Measurements from ENCODE around the gene NDUFB10. TPM values are rescaled to one million over a fixed set of nuclear protein-coding genes. Genes with fewer than 3 reads are reported as not detected.

NDUFB10 gene
- total RNA-seq, 2 experiments from 2014 or later: 126 to 129 TPM

GRCh38 chr16:1974157-1975070, 15.1 kb downstream of the NDUFB10 start:
- Mint-ChIP-seq H3K27me3 (no peaks in the 10 kb centered on the region), H3K4me1 (ENCODE audit: low read depth) (peaks cover 21% of the 10 kb centered on the region), H3K27ac (no peak overlapping the region), H3K4me3 (no peak overlapping the region), H3K36me3 (ENCODE audit: low read depth) (peaks cover 45% of the 10 kb centered on the region), H3K9me3 (no peaks in the 10 kb centered on the region)
- intact Hi-C loops (cut with micrococcal nuclease): no loop called here
- POLR2A ChIA-PET: interaction anchor here (0.9 to 29.2 kb wide), 6 partner anchors 8 to 16 kb away, joined by 3 to 505 read pairs (median 6); partner anchors contain the start of genes NDUFB10, RNF151, RPS2 and TBL3
- no peak for TF ChIP-seq CTCF (IDR thresholded peaks at IDR 0.05)
- ATAC-seq (no peak), DNase-seq (no peak)
- CTCF ChIA-PET: interaction anchor here (2.0 kb wide), 1 partner anchor 30 kb away, joined by 4 read pairs; no protein-coding TSS in a partner anchor

GRCh38 chr16:1975432-1976215, 16.3 kb downstream of the NDUFB10 start:
- DNase-seq: no peak
- Mint-ChIP-seq H3K27me3 (peaks cover 5% of the 10 kb centered on the region), H3K4me1 (ENCODE audit: low read depth) (peaks cover 21% of the 10 kb centered on the region), H3K27ac (no peak overlapping the region), H3K36me3 (ENCODE audit: low read depth) (peaks cover 46% of the 10 kb centered on the region), H3K4me3 (no peak overlapping the region), H3K9me3 (no peaks in the 10 kb centered on the region)
- ATAC-seq: no peak
- ChIA-PET POLR2A (interaction anchor here (0.8 to 29.2 kb wide), 5 partner anchors 9 to 179 kb away, joined by 3 to 505 read pairs (median 4); partner anchors contain the start of genes GFER, NDUFB10, RNF151 and RPS2), CTCF (no interaction called here)
- TF ChIP-seq CTCF (IDR thresholded peaks at IDR 0.05): no peak
- intact Hi-C loops (cut with micrococcal nuclease): no loop called here

GRCh38 chr16:1976216-1976520, 16.8 kb downstream of the NDUFB10 start:
- ChIA-PET POLR2A (interaction anchor here (0.8 to 29.2 kb wide), 5 partner anchors 8 to 179 kb away, joined by 3 to 505 read pairs (median 4); partner anchors contain the start of genes GFER, NDUFB10, RNF151 and RPS2), CTCF (no interaction called here)
- intact Hi-C loops (cut with micrococcal nuclease): no loop called here
- ATAC-seq: no peak
- DNase-seq: no peak
- peaks cover 20% of the 10 kb centered on the region for H3K4me1 Mint-ChIP-seq (ENCODE audit: low read depth)
- no peak overlapping the region for H3K4me3 Mint-ChIP-seq
- TF ChIP-seq CTCF (IDR thresholded peaks at IDR 0.05): no peak
- peaks cover 46% of the 10 kb centered on the region for H3K36me3 Mint-ChIP-seq (ENCODE audit: low read depth)
- H3K9me3 Mint-ChIP-seq: no peaks in the 10 kb centered on the region
- peaks cover 10% of the 10 kb centered on the region for H3K27me3 Mint-ChIP-seq
- H3K27ac Mint-ChIP-seq: no peak overlapping the region

GRCh38 chr16:1976951-1977874, 17.9 kb downstream of the NDUFB10 start:
- Mint-ChIP-seq H3K4me1 (ENCODE audit: low read depth) (peaks cover 20% of the 10 kb centered on the region), H3K9me3 (no peaks in the 10 kb centered on the region), H3K36me3 (ENCODE audit: low read depth) (peaks cover 39% of the 10 kb centered on the region), H3K4me3 (no peak overlapping the region), H3K27me3 (peaks cover 19% of the 10 kb centered on the region), H3K27ac (no peak overlapping the region)
- POLR2A ChIA-PET: interaction anchor here (1.1 to 29.2 kb wide), 3 partner anchors 10 to 19 kb away, joined by 3 to 505 read pairs (median 20); partner anchors contain the start of genes NDUFB10, RNF151, RPS2 and TBL3
- ATAC-seq (no peak), DNase-seq (no peak)
- intact Hi-C loops (cut with micrococcal nuclease): no loop called here
- TF ChIP-seq CTCF (IDR thresholded peaks at IDR 0.05): no peak
- CTCF ChIA-PET: no interaction called here

All from activated CD8-positive, alpha-beta T cell treated with anti-CD3 and anti-CD28 coated beads for 36 hours (primary cell).